ENCODE measurements around the gene BRCA2.

- TF ChIP-seq CTCF (IDR thresholded peaks at IDR 0.05): no peak
- no peak for TF ChIP-seq POLR2A (IDR thresholded peaks at IDR 0.05)
Observed at GRCh38 chr13:32426191-32426989, 111.1 kb downstream of the BRCA2 start.
